ENCODE data around the gene TSHZ2. TPM values are rescaled to one million over a fixed set of nuclear protein-coding genes. Genes with fewer than 3 reads are reported as not detected.

TSHZ2 gene
- total RNA-seq, 4 donors from 2014 or later, result 4.0 to 57.8 (median 10.3) TPM

GRCh38 chr20:53223626-53224172 lies 251.5 kb downstream of the TSHZ2 start:
- no peaks in the 10 kb centered on the region for H3K9me3 ChIP-seq
- H3K27ac ChIP-seq, result no peak overlapping the region
- H3K4me1 ChIP-seq, result no peaks in the 10 kb centered on the region
- no peaks in the 10 kb centered on the region for H3K27me3 ChIP-seq
- no peak overlapping the region for H3K4me3 ChIP-seq
- H3K36me3 ChIP-seq, result no peaks in the 10 kb centered on the region
- DNase-seq, result no peak
- TF ChIP-seq POLR2A (IDR thresholded peaks at IDR 0.05), result no peak
- TF ChIP-seq CTCF (IDR thresholded peaks at IDR 0.05), result no peak

- H3K9me3 ChIP-seq, result no peaks in the 10 kb centered on the region
- no peak overlapping the region for H3K27ac ChIP-seq
- H3K4me1 ChIP-seq, result no peaks in the 10 kb centered on the region
- H3K27me3 ChIP-seq, result no peaks in the 10 kb centered on the region
- H3K36me3 ChIP-seq, result no peaks in the 10 kb centered on the region
- H3K4me3 ChIP-seq, result no peak overlapping the region
- TF ChIP-seq POLR2A (IDR thresholded peaks at IDR 0.05), result no peak
- TF ChIP-seq CTCF (IDR thresholded peaks at IDR 0.05), result no peak
- DNase-seq, result no peak
These were observed 252.7 kb downstream of the TSHZ2 start for GRCh38 chr20:53224851-53225250.

- no peak for DNase-seq
- no peak for TF ChIP-seq POLR2A (IDR thresholded peaks at IDR 0.05)
- no peak for TF ChIP-seq CTCF (IDR thresholded peaks at IDR 0.05)
- H3K4me1 ChIP-seq, result no peaks in the 10 kb centered on the region
These were observed 254.7 kb downstream of the TSHZ2 start for GRCh38 chr20:53226826-53227225.

GRCh38 chr20:53227523-53227922 lies 255.4 kb downstream of the TSHZ2 start:
- no peak overlapping the region for H3K4me3 ChIP-seq
- no peaks in the 10 kb centered on the region for H3K4me1 ChIP-seq
- no peaks in the 10 kb centered on the region for H3K9me3 ChIP-seq
- TF ChIP-seq CTCF (IDR thresholded peaks at IDR 0.05) (no peak), POLR2A (IDR thresholded peaks at IDR 0.05) (no peak)
- no peaks in the 10 kb centered on the region for H3K36me3 ChIP-seq
- no peaks in the 10 kb centered on the region for H3K27me3 ChIP-seq
- DNase-seq, result no peak
- no peak overlapping the region for H3K27ac ChIP-seq

More at GRCh38 chr20:53226826-53227225, 254.7 kb downstream of the TSHZ2 start:
- Histone ChIP-seq H3K36me3 (no peaks in the 10 kb centered on the region), H3K27me3 (no peaks in the 10 kb centered on the region), H3K9me3 (no peaks in the 10 kb centered on the region), H3K27ac (no peak overlapping the region), H3K4me3 (no peak overlapping the region)

GRCh38 chr20:53231061-53231460 lies 258.9 kb downstream of the TSHZ2 start:
- no peaks in the 10 kb centered on the region for H3K9me3 ChIP-seq
- no peak overlapping the region for H3K27ac ChIP-seq
- TF ChIP-seq POLR2A (IDR thresholded peaks at IDR 0.05), result no peak
- no peak for TF ChIP-seq CTCF (IDR thresholded peaks at IDR 0.05)
- H3K4me3 ChIP-seq, result no peak overlapping the region
- no peaks in the 10 kb centered on the region for H3K36me3 ChIP-seq
- DNase-seq, result no peak
- H3K4me1 ChIP-seq, result no peaks in the 10 kb centered on the region
- no peaks in the 10 kb centered on the region for H3K27me3 ChIP-seq

GRCh38 chr20:53237461-53237860 lies 265.3 kb downstream of the TSHZ2 start:
- Histone ChIP-seq H3K9me3 (peaks cover 0 to 4% (median 0%) of the 10 kb centered on the region in 4 donors), H3K4me3 (no peak overlapping the region), H3K27ac (no peak overlapping the region), H3K36me3 (no peaks in the 10 kb centered on the region), H3K27me3 (no peaks in the 10 kb centered on the region), H3K4me1 (no peaks in the 10 kb centered on the region)
- TF ChIP-seq POLR2A (IDR thresholded peaks at IDR 0.05) (no peak), CTCF (IDR thresholded peaks at IDR 0.05) (no peak)
- no peak for DNase-seq
